Limb (tissue), 2 donors: Measurements from ENCODE around the gene ADAMTS12.

Experiments
- DNase-seq, 2 donors: peaks; one replicate each; pipeline ENCODE4 v3.0.0-alpha.2; 2016; ENCODE audit errors: extremely low spot score in 2 of 2

The ADAMTS12 gene

GRCh38 chr5:33764786-33765185 lies 127.0 kb downstream of the ADAMTS12 start:
- no peak for DNase-seq

GRCh38 chr5:33763435-33763834 lies 128.4 kb downstream of the ADAMTS12 start:
- DNase-seq = no peak

GRCh38 chr5:33762859-33763258 lies 128.9 kb downstream of the ADAMTS12 start:
- no peak for DNase-seq

GRCh38 chr5:33761139-33761538 lies 130.7 kb downstream of the ADAMTS12 start:
- DNase-seq = no peak

GRCh38 chr5:33758737-33759136 lies 133.1 kb downstream of the ADAMTS12 start:
- no peak for DNase-seq

- no peak for DNase-seq
Measured at GRCh38 chr5:33756491-33756890, 135.3 kb downstream of the ADAMTS12 start.

- DNase-seq = no peak
Measured at GRCh38 chr5:33755231-33755630, 136.6 kb downstream of the ADAMTS12 start.

GRCh38 chr5:33753704-33754103 lies 138.1 kb downstream of the ADAMTS12 start:
- no peak for DNase-seq

GRCh38 chr5:33748754-33749153 lies 143.0 kb downstream of the ADAMTS12 start:
- DNase-seq = no peak

GRCh38 chr5:33745101-33745770 lies 146.6 kb downstream of the ADAMTS12 start:
- DNase-seq = no peak

GRCh38 chr5:33743099-33743498 lies 148.7 kb downstream of the ADAMTS12 start:
- no peak for DNase-seq

- no peak for DNase-seq
Measured at GRCh38 chr5:33742181-33742580, 149.6 kb downstream of the ADAMTS12 start.

GRCh38 chr5:33738967-33739366 lies 152.8 kb downstream of the ADAMTS12 start:
- DNase-seq = no peak

- no peak for DNase-seq
Measured at GRCh38 chr5:33738097-33738496, 153.7 kb downstream of the ADAMTS12 start.

GRCh38 chr5:33737697-33738096 lies 154.1 kb downstream of the ADAMTS12 start:
- DNase-seq = no peak

- DNase-seq = no peak
Measured at GRCh38 chr5:33737284-33737683, 154.5 kb downstream of the ADAMTS12 start.

- no peak for DNase-seq
Measured at GRCh38 chr5:33736510-33736909, 155.3 kb downstream of the ADAMTS12 start.

- DNase-seq = no peak
Measured at GRCh38 chr5:33735072-33735471, 156.7 kb downstream of the ADAMTS12 start.

GRCh38 chr5:33734537-33734936 lies 157.3 kb downstream of the ADAMTS12 start:
- no peak for DNase-seq

- DNase-seq = no peak
Measured at GRCh38 chr5:33733225-33733624, 158.6 kb downstream of the ADAMTS12 start.

GRCh38 chr5:33726422-33727165 lies 165.2 kb downstream of the ADAMTS12 start:
- DNase-seq = no peak

GRCh38 chr5:33725806-33726205 lies 166.0 kb downstream of the ADAMTS12 start:
- no peak for DNase-seq
